HepG2 (cell line): ENCODE measurements around the gene SAXO1. TPM values are rescaled to one million over a fixed set of nuclear protein-coding genes. Genes with fewer than 3 reads are reported as not detected.
"Not testable (repeated sequence)": the region's sequence is repeated elsewhere in the genome, so short reads cannot be mapped to it uniquely, and the experiment has no call there.

ENCODE experiments used
- ATAC-seq: fragments of 200-7000 bp; cut with Tn5 transposase; 3 replicates; pipeline ENCODE4 v1.9.1; 2020; ENCODE audit warnings: mild to moderate bottlenecking, moderate library complexity
- BruUV-seq: library from RNA; stranded (reverse); fragments of 400-500 nt; replicated peaks from 2 replicates; lab custom pipeline; 2021; lab: Mats Ljungman, UMichigan
- CTCF ChIA-PET: fragments of 300-600 bp; formaldehyde crosslinking; extraction: SDS; loops from one replicate; lab custom pipeline; 2021; ENCODE audit warnings: low total read pairs, inconsistent platforms, low intra/inter-chr PET ratio; lab: Yijun Ruan, JAX
- POLR2A ChIA-PET: fragments of 350-600 bp; sonication (Branson Sonifier 250); formaldehyde crosslinking; loops from one replicate; lab custom pipeline; 2020; ENCODE audit warnings: antibody characterized with exemption, inconsistent platforms; lab: Yijun Ruan, JAX
- DNase-seq: peaks from one replicate; pipeline ENCODE4 v3.0.0-alpha.2; 2015; ENCODE audit warnings: low spot score
- FAIRE-seq: peaks from 3 replicates; lab custom pipeline; 2011; peaks lifted over from hg19 to GRCh38; lab: Jason Lieb, UNC
- H2AFZ ChIP-seq: one replicate; pipeline ENCODE4 v1.6.1; 2011; ENCODE audit warnings: low read length, inconsistent platforms
- H3K27ac ChIP-seq: fragments of 300-600 bp; 3 replicates; pipeline ENCODE4 v1.8.0; 2011; ENCODE audit warnings: mixed run types, mild to moderate bottlenecking, mixed read lengths, low read length, inconsistent platforms; ENCODE audit not compliant: insufficient read depth; ENCODE audit errors: extremely low read length
- H3K27me3 ChIP-seq, 2 experiments: fragments of 200-600 bp in 1 of 2; 2 replicates in 1 of 2; 3 replicates in 1 of 2; pipeline versions ENCODE4 v1.6.0 to v1.8.0; 2011; ENCODE audit warnings: low read length in 2 of 2, mild to moderate bottlenecking in 2 of 2, moderate library complexity in 2 of 2, inconsistent platforms in 1 of 2; ENCODE audit not compliant: insufficient read depth in 2 of 2, control insufficient read depth in 1 of 2
- H3K36me3 ChIP-seq, 2 experiments: fragments of 200-600 bp in 1 of 2; replicated peaks in 1 of 2; 2 replicates in 1 of 2; 3 replicates in 1 of 2; pipeline versions ENCODE4 v1.5.1 to v1.8.0; 2011; ENCODE audit warnings: low read length in 2 of 2, inconsistent platforms in 1 of 2; ENCODE audit not compliant: insufficient read depth in 2 of 2, control insufficient read depth in 1 of 2
- H3K4me1 ChIP-seq: 2 replicates; pipeline ENCODE4 v1.5.1; 2012; ENCODE audit warnings: low read length, inconsistent platforms; ENCODE audit not compliant: insufficient read depth
- H3K4me2 ChIP-seq: 2 replicates; pipeline ENCODE4 v1.6.0; 2011; ENCODE audit warnings: low read depth, low read length, inconsistent platforms
- H3K4me3 ChIP-seq, 3 experiments: fragments of 200-600 bp in 1 of 3; sonication (generic), shearing (Covaris generic) in 1 of 3; replicated peaks in 1 of 3; 2 replicates each; pipeline ENCODE4 v1.5.1; 2011 to 2016; ENCODE audit warnings: low read length in 3 of 3, inconsistent platforms in 2 of 3, low read depth in 2 of 3, mild to moderate bottlenecking in 2 of 3, control low read depth in 1 of 3, mixed read lengths in 1 of 3; ENCODE audit not compliant: insufficient read depth in 1 of 3
- H3K79me2 ChIP-seq: one replicate; pipeline ENCODE4 v1.6.1; 2011; ENCODE audit warnings: low read length, inconsistent platforms; ENCODE audit not compliant: insufficient read depth
- H3K9ac ChIP-seq: 2 replicates; pipeline ENCODE4 v1.6.0; 2011; ENCODE audit warnings: mild to moderate bottlenecking, low read depth, low read length, inconsistent platforms; ENCODE audit not compliant: insufficient read depth
- H3K9me3 ChIP-seq: 2 replicates; pipeline ENCODE4 v1.5.1; 2012; ENCODE audit warnings: mild to moderate bottlenecking, low read length
- H4K20me1 ChIP-seq: 2 replicates; pipeline ENCODE4 v1.6.0; 2011; ENCODE audit warnings: inconsistent platforms, mild to moderate bottlenecking, low read length, moderate library complexity; ENCODE audit not compliant: insufficient read depth
- CREB3 ChIP-seq: sonication (generic); formaldehyde crosslinking; IDR thresholded peaks from 2 replicates; pipeline ENCODE4 v1.5.0; 2020; ENCODE audit warnings: missing genetic modification reagents
- ZNF607 ChIP-seq: sonication (generic); formaldehyde crosslinking; IDR thresholded peaks from 2 replicates; pipeline ENCODE4 v1.5.1; 2020; ENCODE audit warnings: missing genetic modification reagents, mild to moderate bottlenecking, borderline replicate concordance
- ZNF720 ChIP-seq: sonication (generic); formaldehyde crosslinking; IDR thresholded peaks from 2 replicates; pipeline ENCODE4 v1.4.0; 2020; ENCODE audit warnings: missing genetic modification reagents
- ZNF770 ChIP-seq: sonication (generic); formaldehyde crosslinking; IDR thresholded peaks from 2 replicates; pipeline ENCODE4 v1.5.0; 2020; ENCODE audit warnings: mild to moderate bottlenecking, missing genetic modification reagents
- WGBS: methylation state at CpG from one replicate; pipeline ENCODE4 v1.1.6; 2017; ENCODE audit warnings: low lambda C conversion rate; 5-methylcytosine and 5-hydroxymethylcytosine counted together
- in situ Hi-C: cut with HindIII; loops from 2 replicates; pipeline ENCODE4 v1.10.0; 2017; ENCODE audit warnings: low pct_unique_long_range_greater_than_20kb; ENCODE audit not compliant: extremely low pct_ligation_motif_present
- intact Hi-C: fragments of 100-400 bp; cut with micrococcal nuclease; formaldehyde crosslinking; loops from one replicate; pipeline ENCODE4 v1.10.0; 2022; ENCODE audit not compliant: unreplicated experiment
- polyA plus RNA-seq, 8 experiments: library from polyadenylated mRNA; depleted of rRNA in 3 of 8; stranded (reverse) in 7 of 8; unstranded in 1 of 8; fragments of >200 nt; fragmentation: Illumina TruSeq in 4 of 8; extraction: Trizol in 4 of 8; gene quantifications; 2 replicates each; pipeline versions ENCODE4 v1.2.1 to v1.2.3, GENCODE V29; 2011 to 2016; ENCODE audit warnings: low read depth in 4 of 8, missing spikeins in 1 of 8, mixed read lengths in 1 of 8; ENCODE audit not compliant: insufficient read depth in 1 of 8
- total RNA-seq, 5 experiments: library from RNA; depleted of rRNA; stranded (reverse); fragments of >200 nt; fragmentation: Illumina TruSeq; extraction: Trizol; gene quantifications; 2 replicates each; pipeline ENCODE4 v1.2.3, GENCODE V29; 2016; ENCODE audit warnings: low read depth in 1 of 5

SAXO1 gene
- total and polyA plus RNA-seq, 2 of the 13 experiments (the other 11 are each of a cell fraction or from before 2014, with no cell fraction given) = not detected

- no peak overlapping the region for H3K4me3 ChIP-seq
- no peaks in the 10 kb centered on the region for H3K9me3 ChIP-seq
- no peak overlapping the region for H3K9ac ChIP-seq
- H3K27ac ChIP-seq = no peak overlapping the region
- TF ChIP-seq ZNF720 (no peak), ZNF607 (CRISPR knock-in tag) (no peak), ZNF770 (CRISPR knock-in tag) (no peak), CREB3 (CRISPR knock-in tag) (no peak)
- TF ChIP-seq, all 625 proteins: peak for 0
- ATAC-seq (no peak), DNase-seq (no peak), FAIRE-seq (no peak)
- no peak overlapping the region for H3K4me2 ChIP-seq
- no peak overlapping the region for H2AFZ ChIP-seq
- in situ Hi-C loops (no loop called here), intact Hi-C loops (no loop called here)
- ChIA-PET POLR2A (no interaction called here), CTCF (no interaction called here)
- no peaks in the 10 kb centered on the region for H3K36me3 ChIP-seq
- no peaks in the 10 kb centered on the region for H4K20me1 ChIP-seq
- no peaks in the 10 kb centered on the region for H3K79me2 ChIP-seq
- H3K27me3 ChIP-seq = peaks cover 1 to 3% of the 10 kb centered on the region in 2 experiments; a peak in 2 of 5 replicates
- no TSS peak for BruUV-seq
- WGBS = 27% methylated on average over 2 of the region's 2 CpGs
- H3K4me1 ChIP-seq = no peaks in the 10 kb centered on the region
These were observed 97.5 kb downstream of the SAXO1 start for GRCh38 chr9:18935541-18935940.

- H3K27ac ChIP-seq, H2AFZ ChIP-seq, POLR2A ChIA-PET, FAIRE-seq, H4K20me1 ChIP-seq, H3K79me2 ChIP-seq, H3K4me3 ChIP-seq, H3K4me1 ChIP-seq, intact Hi-C loops, in situ Hi-C loops, CTCF ChIA-PET, ATAC-seq, H3K4me2 ChIP-seq, H3K9ac ChIP-seq, H3K36me3 ChIP-seq, DNase-seq, BruUV-seq, H3K27me3 ChIP-seq, H3K9me3 ChIP-seq: not testable (repeated sequence)
- 49% methylated on average over 11 of the region's 13 CpGs for WGBS
These were observed 102.4 kb downstream of the SAXO1 start for GRCh38 chr9:18930611-18931010.
